Measurements from ENCODE around the gene ACBD4. TPM values are rescaled to one million over a fixed set of nuclear protein-coding genes. Genes with fewer than 3 reads are reported as not detected.

ACBD4 gene
- total RNA-seq, 1 experiment from 2014 or later, result 1.4 TPM

DNA sequence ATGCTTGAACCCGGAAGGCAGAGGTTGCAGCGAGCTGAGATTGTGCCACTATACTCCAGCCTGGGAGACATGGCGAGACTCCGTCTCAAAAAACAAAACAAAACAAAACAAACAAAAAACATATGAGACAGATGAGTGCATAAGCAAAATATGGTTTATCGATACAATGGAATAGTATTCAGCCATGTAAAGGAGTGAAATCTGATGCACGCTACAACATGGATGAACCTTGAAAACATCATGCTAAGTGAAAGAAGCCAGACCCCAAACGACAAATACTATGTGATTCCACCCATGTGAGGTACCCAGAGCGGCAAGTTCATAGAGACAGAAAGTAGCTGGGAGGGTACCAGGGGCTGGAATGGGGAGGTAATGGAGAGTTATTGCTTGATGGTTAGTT lies 10.0 kb upstream of the ACBD4 start:
- no TSS peak for BruUV-seq (replicated peaks)
- Histone ChIP-seq H3K9me3 (ENCODE audit: low read depth, low read length, poor library complexity, severe bottlenecking) (no peaks in the 10 kb centered on the region), H3K4me3 (ENCODE audit: low read depth, low read length, poor library complexity, severe bottlenecking) (no peak overlapping the region), H3K27ac (ENCODE audit: low read depth, low read length, poor library complexity, severe bottlenecking) (no peak overlapping the region), H3K36me3 (ENCODE audit: insufficient read depth, low read length, poor library complexity, severe bottlenecking) (no peaks in the 10 kb centered on the region), H3K27me3 (replicated peaks; ENCODE audit: insufficient read depth, low read depth, low read length, poor library complexity) (no peaks in the 10 kb centered on the region), H3K4me1 (ENCODE audit: insufficient read depth, low read length, poor library complexity, severe bottlenecking) (no peaks in the 10 kb centered on the region)
- TF ChIP-seq, protein P1, sequence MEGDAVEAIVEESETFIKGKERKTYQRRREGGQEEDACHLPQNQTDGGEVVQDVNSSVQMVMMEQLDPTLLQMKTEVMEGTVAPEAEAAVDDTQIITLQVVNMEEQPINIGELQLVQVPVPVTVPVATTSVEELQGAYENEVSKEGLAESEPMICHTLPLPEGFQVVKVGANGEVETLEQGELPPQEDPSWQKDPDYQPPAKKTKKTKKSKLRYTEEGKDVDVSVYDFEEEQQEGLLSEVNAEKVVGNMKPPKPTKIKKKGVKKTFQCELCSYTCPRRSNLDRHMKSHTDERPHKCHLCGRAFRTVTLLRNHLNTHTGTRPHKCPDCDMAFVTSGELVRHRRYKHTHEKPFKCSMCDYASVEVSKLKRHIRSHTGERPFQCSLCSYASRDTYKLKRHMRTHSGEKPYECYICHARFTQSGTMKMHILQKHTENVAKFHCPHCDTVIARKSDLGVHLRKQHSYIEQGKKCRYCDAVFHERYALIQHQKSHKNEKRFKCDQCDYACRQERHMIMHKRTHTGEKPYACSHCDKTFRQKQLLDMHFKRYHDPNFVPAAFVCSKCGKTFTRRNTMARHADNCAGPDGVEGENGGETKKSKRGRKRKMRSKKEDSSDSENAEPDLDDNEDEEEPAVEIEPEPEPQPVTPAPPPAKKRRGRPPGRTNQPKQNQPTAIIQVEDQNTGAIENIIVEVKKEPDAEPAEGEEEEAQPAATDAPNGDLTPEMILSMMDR (conservative IDR thresholded peaks at IDR 0.05; ENCODE audit: low read depth, low read length), result no peak
- ChIA-PET CTCF (no interaction called here), POLR2A (ENCODE audit: low non-redundant PET) (no interaction called here)
- intact Hi-C loops (cut with micrococcal nuclease; ENCODE audit: unreplicated experiment), result no loop called here
- DNase-seq (ENCODE audit: low spot score), result no peak

DNA sequence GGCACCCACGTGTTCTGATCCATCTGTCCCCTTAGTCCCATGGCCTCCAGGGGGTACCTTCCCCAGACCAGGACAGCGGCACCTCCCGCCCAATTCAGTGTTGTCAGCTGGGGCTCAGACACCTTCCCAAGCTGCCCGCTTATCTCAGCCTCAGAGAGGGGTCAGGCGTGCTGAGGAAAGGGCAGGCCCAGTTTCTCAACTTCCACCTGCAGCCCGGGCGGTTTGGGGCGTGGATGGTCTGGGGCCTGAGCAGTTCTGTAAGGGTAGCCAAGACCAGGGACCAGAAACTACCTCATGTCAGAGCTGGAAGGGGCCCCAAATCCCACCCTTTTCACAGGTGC lies 8.3 kb upstream of the ACBD4 start:
- intact Hi-C loops (cut with micrococcal nuclease; ENCODE audit: unreplicated experiment), result no loop called here
- CTCF ChIA-PET, result no interaction called here
- H3K27ac ChIP-seq (ENCODE audit: low read depth, low read length, poor library complexity, severe bottlenecking), result no peak overlapping the region

DNA sequence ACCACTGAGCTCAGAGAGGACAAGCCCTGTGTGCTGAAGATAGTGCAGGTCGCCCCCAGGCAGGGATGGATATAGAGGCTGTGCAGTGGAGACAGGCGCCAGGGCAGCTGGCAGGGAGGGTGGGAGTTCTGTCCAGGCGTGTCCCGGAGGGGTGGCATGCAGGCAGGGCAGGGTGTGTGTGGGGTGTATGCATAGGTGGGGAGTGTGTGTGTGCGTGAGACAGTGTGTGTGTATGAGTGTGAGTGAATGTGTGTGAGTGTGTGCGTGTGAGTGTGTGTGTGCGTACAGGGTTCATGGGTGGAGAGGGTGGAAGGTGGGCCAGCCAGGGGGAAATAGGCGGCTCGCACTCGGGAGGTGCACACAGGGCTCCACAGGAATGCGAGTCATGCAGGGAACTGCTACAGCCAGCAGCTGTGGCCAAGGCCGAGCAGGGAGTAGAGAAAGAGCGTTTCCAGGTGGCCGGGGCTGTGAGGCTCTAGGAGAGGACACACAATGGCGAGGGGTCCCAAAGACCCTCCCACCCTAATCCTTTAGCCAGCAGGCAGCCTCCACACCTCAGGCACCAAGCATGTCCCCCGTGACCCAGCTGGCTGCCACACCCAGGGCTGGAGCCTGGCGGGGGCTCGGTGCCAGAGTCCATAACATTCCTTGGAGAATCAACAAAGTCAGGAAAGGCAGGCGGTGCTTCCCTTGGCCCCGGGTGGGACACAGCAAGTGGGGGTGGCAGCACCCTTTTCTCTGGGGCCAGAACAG lies 7.8 kb upstream of the ACBD4 start:
- intact Hi-C loops (cut with micrococcal nuclease; ENCODE audit: unreplicated experiment), result no loop called here
- TF ChIP-seq, protein P1 (conservative IDR thresholded peaks at IDR 0.05; ENCODE audit: low read depth, low read length), result no peak
- TF ChIP-seq EZH2 (IDR thresholded peaks at IDR 0.05; ENCODE audit: borderline replicate concordance, low read depth, low read length, poor library complexity, severe bottlenecking), result no peak
- no peaks in the 10 kb centered on the region for H3K27me3 ChIP-seq (replicated peaks; ENCODE audit: insufficient read depth, low read depth, low read length, poor library complexity)
- ChIA-PET POLR2A (ENCODE audit: low non-redundant PET) (no interaction called here), CTCF (no interaction called here)
- H3K4me3 ChIP-seq (ENCODE audit: low read depth, low read length, poor library complexity, severe bottlenecking), result no peak overlapping the region
- no peaks in the 10 kb centered on the region for H3K9me3 ChIP-seq (ENCODE audit: low read depth, low read length, poor library complexity, severe bottlenecking)
- no peak for DNase-seq (ENCODE audit: low spot score)
- no peak overlapping the region for H3K27ac ChIP-seq (ENCODE audit: low read depth, low read length, poor library complexity, severe bottlenecking)
- no peaks in the 10 kb centered on the region for H3K36me3 ChIP-seq (ENCODE audit: insufficient read depth, low read length, poor library complexity, severe bottlenecking)
- H3K4me1 ChIP-seq (ENCODE audit: insufficient read depth, low read length, poor library complexity, severe bottlenecking), result no peaks in the 10 kb centered on the region
- BruUV-seq (replicated peaks), result no TSS peak

More for the DNA sequence above, 8.3 kb upstream of the ACBD4 start:
- Histone ChIP-seq H3K4me3 (ENCODE audit: low read depth, low read length, poor library complexity, severe bottlenecking) (no peak overlapping the region), H3K27me3 (replicated peaks; ENCODE audit: insufficient read depth, low read depth, low read length, poor library complexity) (no peaks in the 10 kb centered on the region), H3K9me3 (ENCODE audit: low read depth, low read length, poor library complexity, severe bottlenecking) (no peaks in the 10 kb centered on the region), H3K36me3 (ENCODE audit: insufficient read depth, low read length, poor library complexity, severe bottlenecking) (no peaks in the 10 kb centered on the region), H3K4me1 (ENCODE audit: insufficient read depth, low read length, poor library complexity, severe bottlenecking) (no peaks in the 10 kb centered on the region)
- BruUV-seq (replicated peaks), result no TSS peak
- POLR2A ChIA-PET (ENCODE audit: low non-redundant PET), result no interaction called here
- no peak for DNase-seq (ENCODE audit: low spot score)
- TF ChIP-seq, protein P1 (conservative IDR thresholded peaks at IDR 0.05; ENCODE audit: low read depth, low read length), result no peak
- no peak for TF ChIP-seq EZH2 (IDR thresholded peaks at IDR 0.05; ENCODE audit: borderline replicate concordance, low read depth, low read length, poor library complexity, severe bottlenecking)
